GM12892 (cell line): ENCODE results near the gene CDH4.

Experiments used
- POLR2A ChIP-seq: IDR thresholded peaks from 2 replicates; pipeline ENCODE4 v1.6.1; 2011; ENCODE audit warnings: low read depth, low read length, control low read depth
- POLR2AphosphoS5 ChIP-seq: IDR thresholded peaks from 2 replicates; pipeline ENCODE4 v1.6.1; 2011; ENCODE audit warnings: low read depth, low read length, control low read depth
- TAF1 ChIP-seq: IDR thresholded peaks from 2 replicates; pipeline ENCODE4 v1.6.1; 2011; ENCODE audit warnings: low read depth, mild to moderate bottlenecking, control low read depth, low read length, borderline replicate concordance

- TF ChIP-seq POLR2A (no peak), POLR2AphosphoS5 (no peak), TAF1 (no peak)
Observed at GRCh38 chr20:61267241-61267640, 15.2 kb downstream of the CDH4 start.
